IPS-15b (cell line): ENCODE measurements around the gene TRAFD1.

Experiments
- H3K27me3 ChIP-seq: one replicate; pipeline ENCODE4 v1.6.1; 2013; ENCODE audit warnings: low read length; ENCODE audit not compliant: control insufficient read depth, insufficient read depth
- H3K36me3 ChIP-seq: one replicate; pipeline ENCODE4 v1.6.1; 2013; ENCODE audit warnings: low read length; ENCODE audit not compliant: control insufficient read depth, insufficient read depth
- H3K4me1 ChIP-seq: one replicate; pipeline ENCODE4 v1.6.1; 2013; ENCODE audit warnings: mild to moderate bottlenecking, low read length; ENCODE audit not compliant: control insufficient read depth, insufficient read depth
- H3K4me3 ChIP-seq: one replicate; pipeline ENCODE4 v1.5.1; 2013; ENCODE audit warnings: low read depth, low read length
- H3K9ac ChIP-seq: one replicate; pipeline ENCODE4 v1.6.1; 2013; ENCODE audit warnings: low read depth, mild to moderate bottlenecking, low read length
- H3K9me3 ChIP-seq: one replicate; pipeline ENCODE4 v1.6.1; 2013; ENCODE audit warnings: mild to moderate bottlenecking, low read length; ENCODE audit not compliant: control insufficient read depth, insufficient read depth

The TRAFD1 gene

DNA sequence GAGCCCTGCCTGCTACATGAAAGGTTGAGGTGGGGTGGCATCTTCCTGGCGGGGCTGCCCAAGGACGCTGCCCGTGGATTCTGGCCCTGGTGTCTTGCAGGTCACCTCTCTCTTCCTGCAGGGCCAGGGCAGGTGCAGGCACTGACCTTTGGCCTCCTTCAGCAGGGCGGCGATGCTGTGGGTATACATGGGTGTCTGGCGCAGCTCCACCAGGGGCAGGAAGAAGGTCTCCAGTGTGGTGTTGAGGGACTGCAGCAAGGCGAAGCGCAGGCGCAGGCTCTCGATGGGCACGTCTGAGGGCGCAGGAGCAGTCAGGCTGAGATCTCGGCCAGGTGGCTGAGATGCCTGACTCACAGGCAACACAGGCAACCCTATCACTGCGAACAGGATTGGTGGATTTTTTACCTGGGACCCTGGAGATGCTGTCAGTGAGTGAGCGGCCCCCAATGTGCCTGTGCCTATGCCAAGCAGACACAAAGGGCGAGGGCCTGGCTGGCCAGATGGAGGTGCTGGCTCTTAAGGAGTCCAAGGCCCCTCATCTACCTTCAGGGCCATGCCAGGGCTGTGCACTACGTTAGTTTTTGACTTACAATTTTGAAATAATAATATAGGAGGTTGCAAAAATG, 45.7 kb downstream of the TRAFD1 start:
- no peak overlapping the region for H3K9ac ChIP-seq
- no peak overlapping the region for H3K4me3 ChIP-seq
- no peaks in the 10 kb centered on the region for H3K27me3 ChIP-seq
- no peaks in the 10 kb centered on the region for H3K9me3 ChIP-seq
- no peaks in the 10 kb centered on the region for H3K4me1 ChIP-seq
- peaks cover 18% of the 10 kb centered on the region for H3K36me3 ChIP-seq

DNA sequence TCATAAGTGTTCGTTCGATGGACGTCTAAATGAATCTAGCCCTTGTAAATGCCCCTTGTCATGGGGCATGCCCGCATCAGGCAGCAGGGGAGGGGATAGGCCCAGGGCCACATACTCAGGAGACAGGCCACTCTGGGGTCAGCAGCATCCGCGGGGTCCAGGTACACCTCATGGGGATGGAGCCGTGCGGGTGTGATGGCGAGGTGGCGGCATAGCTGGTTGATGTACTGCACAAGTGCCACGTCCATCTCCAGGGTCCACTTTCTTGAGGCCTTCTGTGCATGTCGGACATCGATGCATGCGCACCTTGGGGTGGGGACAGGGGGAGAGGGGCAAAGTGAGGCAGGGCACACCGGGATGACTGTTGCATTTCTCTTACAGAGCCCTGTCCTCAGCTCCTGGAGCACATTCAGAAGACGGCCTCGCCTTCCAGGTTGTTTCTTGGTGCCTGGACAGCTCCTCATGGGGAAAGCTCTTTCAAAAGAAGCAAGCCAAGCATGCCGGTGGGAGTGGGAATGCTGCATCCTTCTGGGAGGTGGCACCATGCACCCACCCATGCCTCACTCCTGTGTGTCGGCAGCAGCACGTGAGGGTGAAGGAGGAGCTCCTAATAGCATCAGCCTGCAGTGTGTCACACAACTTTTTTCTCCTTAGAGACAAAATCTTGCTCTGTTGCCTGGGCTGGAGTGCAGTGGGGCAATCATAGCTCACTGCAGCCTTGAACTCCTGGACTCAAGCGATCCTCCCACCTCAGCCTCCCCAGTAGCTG, 47.4 kb downstream of the TRAFD1 start:
- H3K4me1 ChIP-seq, result no peaks in the 10 kb centered on the region
- no peak overlapping the region for H3K9ac ChIP-seq
- H3K36me3 ChIP-seq, result peaks cover 19% of the 10 kb centered on the region
- H3K9me3 ChIP-seq, result no peaks in the 10 kb centered on the region
- H3K4me3 ChIP-seq, result no peak overlapping the region
- no peaks in the 10 kb centered on the region for H3K27me3 ChIP-seq

DNA sequence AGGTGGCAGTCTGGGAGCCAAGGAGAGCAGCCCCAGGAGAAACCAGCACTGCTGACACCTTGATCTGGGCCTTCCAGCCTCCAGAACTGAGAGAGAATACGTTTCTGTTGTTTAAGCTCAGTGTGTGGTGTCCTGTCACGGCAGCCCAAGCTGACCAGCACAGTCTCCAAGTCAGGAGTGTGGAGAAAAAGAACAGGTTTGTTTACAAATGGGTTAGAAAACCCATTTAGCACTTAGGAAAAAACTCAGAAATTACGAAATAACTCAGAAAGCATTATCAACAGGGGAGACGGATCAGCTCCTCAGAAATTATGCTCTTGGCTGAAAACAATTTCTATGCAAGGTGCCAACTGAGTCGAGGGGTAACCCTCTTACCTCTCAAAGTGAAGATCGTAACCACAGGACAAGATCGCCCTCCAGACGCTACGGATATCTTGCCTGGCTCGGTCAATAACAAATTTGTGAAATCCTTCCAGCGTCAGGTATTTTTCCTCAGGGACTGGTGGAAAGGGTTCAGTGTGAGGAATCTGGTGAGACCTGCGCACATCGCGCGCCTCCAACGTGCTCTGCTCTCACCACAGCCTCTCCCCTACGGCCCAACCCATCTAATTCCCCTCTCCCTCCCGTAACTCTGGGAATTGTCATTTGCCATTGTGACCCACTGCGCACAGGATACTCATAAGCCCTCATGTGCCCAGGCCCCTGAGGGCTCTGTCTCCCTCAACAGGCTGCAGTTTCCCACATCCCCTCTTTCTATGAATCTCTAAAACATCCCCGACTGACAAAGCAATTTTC, 50.2 kb downstream of the TRAFD1 start:
- H3K36me3 ChIP-seq, result peaks cover 32% of the 10 kb centered on the region
- H3K9ac ChIP-seq, result no peak overlapping the region
- H3K4me1 ChIP-seq, result no peaks in the 10 kb centered on the region
- H3K27me3 ChIP-seq, result no peaks in the 10 kb centered on the region
- no peak overlapping the region for H3K4me3 ChIP-seq
- H3K9me3 ChIP-seq, result no peaks in the 10 kb centered on the region

DNA sequence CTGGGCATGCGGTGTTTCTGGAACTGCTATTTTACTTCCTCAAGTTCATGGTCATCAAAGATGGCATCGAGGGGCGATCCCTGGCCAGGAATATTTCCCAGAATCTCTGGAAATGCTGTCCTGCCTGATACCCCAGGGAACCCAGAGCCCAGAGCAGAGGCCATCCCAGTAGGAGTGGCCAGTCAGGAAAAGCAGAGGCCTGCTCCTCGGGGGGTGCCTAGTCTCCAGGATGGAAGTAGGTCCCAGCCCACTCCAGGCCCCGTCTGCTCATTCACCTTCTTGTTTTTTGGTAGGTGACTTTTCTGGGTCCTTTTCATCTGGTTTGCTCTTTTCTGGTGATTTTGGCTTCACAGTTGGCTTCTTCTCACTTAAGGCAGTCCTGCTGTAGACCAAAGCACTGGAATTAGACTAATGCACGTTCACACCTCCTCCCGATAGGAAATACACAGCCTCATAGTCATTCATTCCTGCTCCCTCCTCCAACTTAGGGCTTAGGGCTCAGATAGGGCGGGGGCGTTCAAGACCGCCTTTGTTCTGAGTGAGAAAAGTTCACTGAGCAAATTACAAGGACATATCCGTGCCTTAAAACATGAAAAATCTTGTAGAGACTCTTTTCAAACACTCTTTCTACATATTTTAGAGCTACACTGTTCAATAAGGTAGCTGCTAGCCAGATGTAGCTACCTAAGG, 51.1 kb downstream of the TRAFD1 start:
- H3K4me1 ChIP-seq, result no peaks in the 10 kb centered on the region
- H3K27me3 ChIP-seq, result no peaks in the 10 kb centered on the region
- no peak overlapping the region for H3K4me3 ChIP-seq
- peaks cover 26% of the 10 kb centered on the region for H3K36me3 ChIP-seq
- no peak overlapping the region for H3K9ac ChIP-seq
- H3K9me3 ChIP-seq, result no peaks in the 10 kb centered on the region

DNA sequence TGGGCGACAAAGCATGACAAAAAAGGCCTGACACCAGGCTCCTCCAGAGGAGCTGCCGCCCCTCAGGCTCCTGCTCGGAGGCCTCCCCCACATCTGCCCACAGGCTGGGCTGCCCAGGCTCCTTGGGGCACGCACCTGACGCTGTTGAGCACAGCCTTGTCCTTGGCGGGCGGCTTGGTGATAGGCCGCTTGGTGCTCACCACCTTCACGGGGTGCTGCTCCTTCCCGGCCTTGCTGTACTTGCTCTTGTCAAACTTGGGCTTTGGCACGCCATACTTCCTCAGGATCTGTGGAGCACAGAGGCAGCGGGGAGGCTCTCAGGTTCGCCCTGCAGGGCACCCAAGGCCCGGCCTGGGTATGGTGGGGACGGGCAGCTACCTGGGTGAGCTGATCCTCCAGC, 53.4 kb downstream of the TRAFD1 start:
- Histone ChIP-seq H3K36me3 (peaks cover 24% of the 10 kb centered on the region), H3K4me3 (no peak overlapping the region), H3K27me3 (no peaks in the 10 kb centered on the region), H3K4me1 (no peaks in the 10 kb centered on the region), H3K9ac (no peak overlapping the region), H3K9me3 (no peaks in the 10 kb centered on the region)

DNA sequence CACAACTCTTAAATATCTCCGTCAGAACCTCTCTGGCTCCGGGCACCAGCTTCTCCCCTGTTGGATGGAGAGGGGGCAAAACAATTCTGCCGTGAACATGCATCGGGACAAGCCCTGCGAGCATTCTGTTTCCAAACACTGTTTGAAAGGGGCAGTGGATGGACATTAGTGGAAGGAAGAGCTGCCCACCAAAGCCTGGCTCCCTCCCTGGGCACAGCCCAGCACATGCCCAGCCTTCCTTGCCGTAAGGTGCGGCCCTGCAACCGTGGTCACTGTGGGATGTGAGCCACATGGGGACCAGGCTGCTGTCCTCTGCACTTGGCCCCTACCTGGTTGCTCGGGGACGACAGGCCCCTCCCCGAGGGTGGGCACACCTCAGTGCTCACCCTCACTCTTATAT, 54.0 kb downstream of the TRAFD1 start:
- Histone ChIP-seq H3K9me3 (no peaks in the 10 kb centered on the region), H3K27me3 (no peaks in the 10 kb centered on the region), H3K36me3 (peaks cover 25% of the 10 kb centered on the region), H3K4me1 (no peaks in the 10 kb centered on the region), H3K4me3 (no peak overlapping the region), H3K9ac (no peak overlapping the region)

DNA sequence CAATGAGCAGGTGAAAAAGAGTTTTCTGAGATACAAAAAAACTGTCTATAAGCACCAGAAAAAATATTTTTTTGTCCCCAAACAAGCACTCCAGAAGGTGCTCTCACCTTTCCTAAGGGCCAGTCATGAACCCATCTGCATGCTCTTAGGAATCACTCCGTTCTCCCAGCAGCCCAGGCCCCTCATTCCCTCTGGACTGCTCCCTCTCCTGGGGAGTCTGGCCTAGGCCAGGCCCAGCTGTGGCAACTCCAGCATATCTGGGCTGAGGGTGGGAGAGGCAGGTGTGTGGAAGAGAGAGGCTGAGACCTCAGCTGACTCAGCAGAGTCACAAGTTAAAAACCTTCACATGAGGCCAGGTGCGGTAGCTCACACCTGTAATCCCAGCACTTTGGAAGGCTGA, 54.6 kb downstream of the TRAFD1 start:
- no peaks in the 10 kb centered on the region for H3K4me1 ChIP-seq
- no peaks in the 10 kb centered on the region for H3K9me3 ChIP-seq
- H3K36me3 ChIP-seq, result peaks cover 31% of the 10 kb centered on the region
- H3K9ac ChIP-seq, result no peak overlapping the region
- H3K4me3 ChIP-seq, result no peak overlapping the region
- no peaks in the 10 kb centered on the region for H3K27me3 ChIP-seq

DNA sequence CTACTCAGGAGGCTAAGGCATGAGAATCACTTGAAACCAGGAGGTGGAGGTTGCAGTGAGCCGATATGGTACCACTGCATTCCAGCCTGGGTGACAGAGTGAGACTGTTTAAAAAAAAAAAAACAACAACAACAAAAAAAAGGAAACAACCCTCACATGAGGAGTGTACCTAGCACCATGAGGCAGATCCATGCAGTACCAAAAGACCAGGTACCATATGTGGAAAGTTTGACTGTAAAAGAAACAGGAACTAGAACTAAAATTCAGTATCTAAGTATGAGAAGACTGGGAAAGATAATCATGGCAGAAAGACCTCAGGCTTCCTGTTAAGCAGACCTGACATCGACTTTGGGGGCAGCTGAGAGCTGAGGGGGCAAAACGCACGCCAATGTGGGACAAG, 55.1 kb downstream of the TRAFD1 start:
- Histone ChIP-seq H3K9ac (no peak overlapping the region), H3K36me3 (peaks cover 32% of the 10 kb centered on the region), H3K27me3 (no peaks in the 10 kb centered on the region), H3K9me3 (no peaks in the 10 kb centered on the region), H3K4me3 (no peak overlapping the region), H3K4me1 (no peaks in the 10 kb centered on the region)

DNA sequence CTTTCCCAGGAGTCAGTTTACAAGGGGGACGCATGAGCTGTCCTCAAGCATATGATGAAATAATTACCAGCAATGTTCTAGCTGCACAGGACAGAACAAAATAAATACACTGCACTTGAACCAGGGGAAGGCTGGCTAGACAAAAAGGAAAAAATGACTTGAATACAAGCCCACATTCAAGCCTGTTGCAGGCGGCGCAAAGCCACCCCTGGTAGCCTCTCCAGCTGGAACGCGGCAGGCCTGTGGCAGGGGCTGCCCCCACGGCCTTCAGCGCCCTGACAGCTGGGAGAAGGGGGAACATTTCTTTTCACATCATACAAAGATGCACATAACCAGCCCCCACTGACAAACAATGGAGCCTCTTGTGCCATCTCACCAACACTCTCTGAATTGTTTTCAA, 57.1 kb downstream of the TRAFD1 start:
- peaks cover 27% of the 10 kb centered on the region for H3K36me3 ChIP-seq
- no peak overlapping the region for H3K9ac ChIP-seq
- H3K4me3 ChIP-seq, result no peak overlapping the region

DNA sequence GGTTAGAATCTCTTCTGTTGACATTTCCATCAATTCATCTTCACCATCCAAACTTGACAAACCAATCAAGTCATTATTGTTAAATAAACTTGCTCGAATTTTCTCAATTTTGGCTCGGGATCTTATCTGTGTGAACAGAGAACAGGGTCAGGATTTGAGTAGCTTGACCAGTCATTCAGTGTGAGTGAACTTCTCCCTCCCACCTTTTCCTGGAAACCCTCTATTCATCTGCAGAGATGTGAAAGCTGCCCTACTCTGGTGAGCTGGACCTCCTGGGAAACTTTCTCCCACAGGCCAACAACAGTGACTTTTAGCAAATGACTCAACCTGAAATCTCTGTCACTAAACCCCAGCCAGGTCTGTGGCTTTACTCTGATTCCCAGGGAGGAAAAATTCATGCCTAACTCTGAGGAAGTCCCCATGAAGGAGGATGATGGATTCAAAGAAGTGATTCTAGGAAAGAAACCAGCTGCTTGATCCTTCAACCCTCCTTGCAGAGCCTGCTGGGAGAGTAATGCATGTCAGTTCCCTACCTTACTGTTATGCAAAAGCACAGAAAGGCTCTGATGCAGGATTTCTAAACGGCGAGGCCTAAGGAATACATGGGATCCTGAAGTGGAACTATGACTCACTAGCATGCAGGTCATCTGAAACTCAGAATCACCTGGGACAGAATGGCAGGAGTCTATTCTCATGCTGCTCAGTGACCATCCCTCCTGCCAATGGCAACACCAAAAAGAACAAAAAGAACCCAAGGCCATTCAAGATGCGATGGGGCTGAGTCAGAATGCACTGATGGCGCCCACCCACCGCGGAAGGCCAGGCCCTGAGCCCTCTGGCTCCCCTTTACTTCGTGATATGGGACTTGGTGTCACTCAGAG, 58.0 kb downstream of the TRAFD1 start:
- no peak overlapping the region for H3K4me3 ChIP-seq
- peaks cover 27% of the 10 kb centered on the region for H3K36me3 ChIP-seq
- H3K4me1 ChIP-seq, result no peaks in the 10 kb centered on the region
- no peak overlapping the region for H3K9ac ChIP-seq
- no peaks in the 10 kb centered on the region for H3K27me3 ChIP-seq
- H3K9me3 ChIP-seq, result no peaks in the 10 kb centered on the region

More for the DNA sequence above, 57.1 kb downstream of the TRAFD1 start:
- no peaks in the 10 kb centered on the region for H3K4me1 ChIP-seq
- H3K27me3 ChIP-seq, result no peaks in the 10 kb centered on the region
- no peaks in the 10 kb centered on the region for H3K9me3 ChIP-seq
